GM23338 (cell line): Measurements from ENCODE around the gene FBXO28. TPM values are rescaled to one million over a fixed set of nuclear protein-coding genes. Genes with fewer than 3 reads are reported as not detected.
A peak's percentile ranks its signal among the peaks of the same experiment; 100 is the strongest.

ENCODE experiments used
- ATAC-seq: fragments of 200-7000 bp; cut with Tn5 transposase; 3 replicates; pipeline ENCODE4 v1.9.1; 2020
- DNase-seq: peaks from one replicate; pipeline ENCODE4 v3.0.0-alpha.2; 2015; ENCODE audit warnings: low spot score
- H2AFZ ChIP-seq: fragments of 200-600 bp; sonication (generic); 2 replicates; pipeline ENCODE4 v1.8.0; 2016; ENCODE audit warnings: antibody characterized with exemption, mild to moderate bottlenecking, moderate library complexity
- H3F3A ChIP-seq: fragments of 200-600 bp; sonication (generic); replicated peaks from 2 replicates; pipeline ENCODE4 v1.8.0; 2017; ENCODE audit warnings: antibody characterized with exemption, mixed run types, low read depth
- H3K27ac ChIP-seq: fragments of 200-600 bp; sonication (generic); 2 replicates; pipeline ENCODE4 v1.6.1; 2016; ENCODE audit warnings: low read depth
- H3K27me3 ChIP-seq: fragments of 200-600 bp; sonication (generic); 2 replicates; pipeline ENCODE4 v1.8.0; 2016; ENCODE audit warnings: mild to moderate bottlenecking, mixed run types, moderate library complexity; ENCODE audit not compliant: insufficient read depth
- H3K36me3 ChIP-seq: fragments of 200-600 bp; sonication (generic); 2 replicates; pipeline ENCODE4 v1.8.0; 2016; ENCODE audit warnings: mild to moderate bottlenecking; ENCODE audit not compliant: insufficient read depth
- H3K4me1 ChIP-seq: fragments of 200-600 bp; sonication (generic); 2 replicates; pipeline ENCODE4 v1.8.0; 2016; ENCODE audit warnings: mild to moderate bottlenecking, moderate library complexity; ENCODE audit not compliant: insufficient read depth
- H3K4me2 ChIP-seq: fragments of 200-600 bp; sonication (generic); 2 replicates; pipeline ENCODE4 v1.7.1; 2017; ENCODE audit warnings: mixed run types
- H3K4me3 ChIP-seq: fragments of 200-600 bp; sonication (generic); 2 replicates; pipeline ENCODE4 v1.6.1; 2016; ENCODE audit warnings: mixed run types
- H3K79me2 ChIP-seq: fragments of 200-600 bp; sonication (generic); replicated peaks from 2 replicates; pipeline ENCODE4 v1.8.0; 2017; ENCODE audit warnings: mild to moderate bottlenecking; ENCODE audit not compliant: insufficient read depth
- H3K9me2 ChIP-seq: fragments of 200-600 bp; sonication (generic); 2 replicates; pipeline ENCODE4 v1.8.0; 2017; ENCODE audit not compliant: insufficient read depth
- H4K20me1 ChIP-seq: fragments of 200-600 bp; sonication (generic); replicated peaks from 2 replicates; pipeline ENCODE4 v1.8.0; 2017; ENCODE audit warnings: mild to moderate bottlenecking; ENCODE audit not compliant: insufficient read depth
- H3K27ac Mint-ChIP-seq: 2 replicates; pipeline ENCODE4 v1.8.0; 2020; ENCODE audit warnings: inconsistent platforms, mild to moderate bottlenecking, moderate library complexity, mixed read lengths
- H3K27me3 Mint-ChIP-seq: 3 replicates; pipeline ENCODE4 v1.8.0; 2022; ENCODE audit warnings: low read depth, mild to moderate bottlenecking, moderate library complexity, mixed read lengths, inconsistent platforms; ENCODE audit not compliant: insufficient read depth, poor library complexity
- H3K36me3 Mint-ChIP-seq: 3 replicates; pipeline ENCODE4 v1.8.0; 2021; ENCODE audit warnings: low read depth, mild to moderate bottlenecking, inconsistent platforms, moderate library complexity, mixed read lengths
- H3K4me1 Mint-ChIP-seq: 3 replicates; pipeline ENCODE4 v1.8.0; 2020; ENCODE audit warnings: mild to moderate bottlenecking, inconsistent platforms, mixed read lengths
- H3K4me3 Mint-ChIP-seq: 3 replicates; pipeline ENCODE4 v1.8.0; 2021; ENCODE audit warnings: moderate library complexity, mild to moderate bottlenecking, inconsistent platforms, mixed read lengths
- H3K9me3 Mint-ChIP-seq: 3 replicates; pipeline ENCODE4 v1.8.0; 2020; ENCODE audit warnings: moderate library complexity, mild to moderate bottlenecking, inconsistent platforms, mixed read lengths
- CREB1 ChIP-seq: fragments of 250-450 bp; sonication (Bioruptor Pico); IDR thresholded peaks from 2 replicates; pipeline ENCODE4 v1.5.0; 2020; ENCODE audit warnings: low read depth, mild to moderate bottlenecking, moderate library complexity
- EZH2 ChIP-seq: fragments of 200-600 bp; sonication (generic); IDR thresholded peaks from one replicate; pipeline ENCODE4 v1.8.0; 2017; ENCODE audit warnings: antibody characterized with exemption, mild to moderate bottlenecking, low read depth; ENCODE audit not compliant: unreplicated experiment
- EZH2phosphoT487 ChIP-seq: fragments of 200-600 bp; sonication (generic); IDR thresholded peaks from one replicate; pipeline ENCODE4 v1.8.1; 2018; ENCODE audit warnings: antibody characterized with exemption; ENCODE audit not compliant: unreplicated experiment
- JUNB ChIP-seq: IDR thresholded peaks from one replicate; pipeline ENCODE4 v1.6.1; 2016; ENCODE audit warnings: antibody characterized with exemption; ENCODE audit not compliant: unreplicated experiment
- NANOG ChIP-seq: IDR thresholded peaks from 2 replicates; pipeline ENCODE4 v1.6.1; 2016; ENCODE audit warnings: antibody characterized with exemption, borderline replicate concordance
- POLR2AphosphoS5 ChIP-seq: IDR thresholded peaks from 2 replicates; pipeline ENCODE4 v1.6.1; 2016; ENCODE audit warnings: antibody characterized with exemption, low read depth
- ZNF114 ChIP-seq: fragments of 250-450 bp; sonication (Bioruptor Pico); IDR thresholded peaks from 2 replicates; pipeline ENCODE4 v1.5.0; 2020; ENCODE audit warnings: mild to moderate bottlenecking, moderate library complexity
- polyA plus RNA-seq: library from polyadenylated mRNA; unstranded; fragments of >200 nt; fragmentation: Nextera tagmentation; extraction: Ambion mirVana; gene quantifications from 2 replicates; pipeline ENCODE4 v1.2.1, GENCODE V29; 2016
- total RNA-seq: library from RNA; depleted of rRNA; stranded (reverse); fragments of >200 nt; shearing (Covaris generic); gene quantifications from 2 replicates; pipeline ENCODE4 v1.2.3, GENCODE V29; 2014
- TF ChIP-seq, protein P1 (sequence below): IDR thresholded peaks from one replicate; pipeline ENCODE4 v1.6.1; 2018; ENCODE audit warnings: antibody characterized with exemption; ENCODE audit not compliant: unreplicated experiment
- TF ChIP-seq, protein P2 (sequence below), 2 experiments: fragments of 200-600 bp in 1 of 2; sonication (generic) in 1 of 2; conservative IDR thresholded peaks; 2 replicates each; pipeline versions ENCODE4 v1.5.1 to v1.6.1; 2016 to 2017; ENCODE audit warnings: antibody characterized with exemption in 2 of 2, low read depth in 2 of 2, mild to moderate bottlenecking in 2 of 2, moderate library complexity in 1 of 2
- TF ChIP-seq, protein P3 (sequence below): fragments of 250-450 bp; sonication (Bioruptor Pico); IDR thresholded peaks from 2 replicates; pipeline ENCODE4 v1.5.0; 2020; ENCODE audit warnings: mild to moderate bottlenecking, moderate library complexity

The FBXO28 gene
- total and polyA plus RNA-seq, 2 experiments from 2014 or later: 16.9 to 45.2 TPM

GRCh38 chr1:224170343-224170742 lies 56.4 kb downstream of the FBXO28 start:
- H3K4me2 ChIP-seq: no peak overlapping the region
- Mint-ChIP-seq H3K27me3 (peaks cover 10% of the 10 kb centered on the region), H3K9me3 (peaks cover 7% of the 10 kb centered on the region), H3K4me1 (peaks cover 19% of the 10 kb centered on the region; the same call in 2 of the 3 replicates), H3K4me3 (no peak overlapping the region), H3K27ac (no peak overlapping the region), H3K36me3 (peaks cover 8% of the 10 kb centered on the region)
- DNase-seq (no peak), ATAC-seq (no peak)
- H3K79me2 ChIP-seq: no peaks in the 10 kb centered on the region
- no peaks in the 10 kb centered on the region for H3K9me2 ChIP-seq
- H3K27me3 ChIP-seq: no peaks in the 10 kb centered on the region
- H3F3A ChIP-seq: no peaks in the 10 kb centered on the region
- H3K4me1 ChIP-seq: peaks cover 24% of the 10 kb centered on the region
- H3K27ac ChIP-seq: no peak overlapping the region
- H4K20me1 ChIP-seq: no peaks in the 10 kb centered on the region
- H3K4me3 ChIP-seq: no peak overlapping the region
- no peaks in the 10 kb centered on the region for H3K36me3 ChIP-seq
- peak overlapping the region; percentile 86; the same call in 1 of the 2 replicates for H2AFZ ChIP-seq
- no peak for TF ChIP-seq EZH2phosphoT487
- no peak for TF ChIP-seq JUNB
- no peak for TF ChIP-seq POLR2AphosphoS5
- TF ChIP-seq, protein P1, sequence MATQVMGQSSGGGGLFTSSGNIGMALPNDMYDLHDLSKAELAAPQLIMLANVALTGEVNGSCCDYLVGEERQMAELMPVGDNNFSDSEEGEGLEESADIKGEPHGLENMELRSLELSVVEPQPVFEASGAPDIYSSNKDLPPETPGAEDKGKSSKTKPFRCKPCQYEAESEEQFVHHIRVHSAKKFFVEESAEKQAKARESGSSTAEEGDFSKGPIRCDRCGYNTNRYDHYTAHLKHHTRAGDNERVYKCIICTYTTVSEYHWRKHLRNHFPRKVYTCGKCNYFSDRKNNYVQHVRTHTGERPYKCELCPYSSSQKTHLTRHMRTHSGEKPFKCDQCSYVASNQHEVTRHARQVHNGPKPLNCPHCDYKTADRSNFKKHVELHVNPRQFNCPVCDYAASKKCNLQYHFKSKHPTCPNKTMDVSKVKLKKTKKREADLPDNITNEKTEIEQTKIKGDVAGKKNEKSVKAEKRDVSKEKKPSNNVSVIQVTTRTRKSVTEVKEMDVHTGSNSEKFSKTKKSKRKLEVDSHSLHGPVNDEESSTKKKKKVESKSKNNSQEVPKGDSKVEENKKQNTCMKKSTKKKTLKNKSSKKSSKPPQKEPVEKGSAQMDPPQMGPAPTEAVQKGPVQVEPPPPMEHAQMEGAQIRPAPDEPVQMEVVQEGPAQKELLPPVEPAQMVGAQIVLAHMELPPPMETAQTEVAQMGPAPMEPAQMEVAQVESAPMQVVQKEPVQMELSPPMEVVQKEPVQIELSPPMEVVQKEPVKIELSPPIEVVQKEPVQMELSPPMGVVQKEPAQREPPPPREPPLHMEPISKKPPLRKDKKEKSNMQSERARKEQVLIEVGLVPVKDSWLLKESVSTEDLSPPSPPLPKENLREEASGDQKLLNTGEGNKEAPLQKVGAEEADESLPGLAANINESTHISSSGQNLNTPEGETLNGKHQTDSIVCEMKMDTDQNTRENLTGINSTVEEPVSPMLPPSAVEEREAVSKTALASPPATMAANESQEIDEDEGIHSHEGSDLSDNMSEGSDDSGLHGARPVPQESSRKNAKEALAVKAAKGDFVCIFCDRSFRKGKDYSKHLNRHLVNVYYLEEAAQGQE: no peak
- TF ChIP-seq, protein P2, sequence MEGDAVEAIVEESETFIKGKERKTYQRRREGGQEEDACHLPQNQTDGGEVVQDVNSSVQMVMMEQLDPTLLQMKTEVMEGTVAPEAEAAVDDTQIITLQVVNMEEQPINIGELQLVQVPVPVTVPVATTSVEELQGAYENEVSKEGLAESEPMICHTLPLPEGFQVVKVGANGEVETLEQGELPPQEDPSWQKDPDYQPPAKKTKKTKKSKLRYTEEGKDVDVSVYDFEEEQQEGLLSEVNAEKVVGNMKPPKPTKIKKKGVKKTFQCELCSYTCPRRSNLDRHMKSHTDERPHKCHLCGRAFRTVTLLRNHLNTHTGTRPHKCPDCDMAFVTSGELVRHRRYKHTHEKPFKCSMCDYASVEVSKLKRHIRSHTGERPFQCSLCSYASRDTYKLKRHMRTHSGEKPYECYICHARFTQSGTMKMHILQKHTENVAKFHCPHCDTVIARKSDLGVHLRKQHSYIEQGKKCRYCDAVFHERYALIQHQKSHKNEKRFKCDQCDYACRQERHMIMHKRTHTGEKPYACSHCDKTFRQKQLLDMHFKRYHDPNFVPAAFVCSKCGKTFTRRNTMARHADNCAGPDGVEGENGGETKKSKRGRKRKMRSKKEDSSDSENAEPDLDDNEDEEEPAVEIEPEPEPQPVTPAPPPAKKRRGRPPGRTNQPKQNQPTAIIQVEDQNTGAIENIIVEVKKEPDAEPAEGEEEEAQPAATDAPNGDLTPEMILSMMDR (conservative IDR thresholded peaks at IDR 0.05; ENCODE audit: low read depth in 2 of 2): no peak
- TF ChIP-seq NANOG: no peak
- TF ChIP-seq CREB1 (CRISPR knock-in tag): no peak
- TF ChIP-seq, protein P3, sequence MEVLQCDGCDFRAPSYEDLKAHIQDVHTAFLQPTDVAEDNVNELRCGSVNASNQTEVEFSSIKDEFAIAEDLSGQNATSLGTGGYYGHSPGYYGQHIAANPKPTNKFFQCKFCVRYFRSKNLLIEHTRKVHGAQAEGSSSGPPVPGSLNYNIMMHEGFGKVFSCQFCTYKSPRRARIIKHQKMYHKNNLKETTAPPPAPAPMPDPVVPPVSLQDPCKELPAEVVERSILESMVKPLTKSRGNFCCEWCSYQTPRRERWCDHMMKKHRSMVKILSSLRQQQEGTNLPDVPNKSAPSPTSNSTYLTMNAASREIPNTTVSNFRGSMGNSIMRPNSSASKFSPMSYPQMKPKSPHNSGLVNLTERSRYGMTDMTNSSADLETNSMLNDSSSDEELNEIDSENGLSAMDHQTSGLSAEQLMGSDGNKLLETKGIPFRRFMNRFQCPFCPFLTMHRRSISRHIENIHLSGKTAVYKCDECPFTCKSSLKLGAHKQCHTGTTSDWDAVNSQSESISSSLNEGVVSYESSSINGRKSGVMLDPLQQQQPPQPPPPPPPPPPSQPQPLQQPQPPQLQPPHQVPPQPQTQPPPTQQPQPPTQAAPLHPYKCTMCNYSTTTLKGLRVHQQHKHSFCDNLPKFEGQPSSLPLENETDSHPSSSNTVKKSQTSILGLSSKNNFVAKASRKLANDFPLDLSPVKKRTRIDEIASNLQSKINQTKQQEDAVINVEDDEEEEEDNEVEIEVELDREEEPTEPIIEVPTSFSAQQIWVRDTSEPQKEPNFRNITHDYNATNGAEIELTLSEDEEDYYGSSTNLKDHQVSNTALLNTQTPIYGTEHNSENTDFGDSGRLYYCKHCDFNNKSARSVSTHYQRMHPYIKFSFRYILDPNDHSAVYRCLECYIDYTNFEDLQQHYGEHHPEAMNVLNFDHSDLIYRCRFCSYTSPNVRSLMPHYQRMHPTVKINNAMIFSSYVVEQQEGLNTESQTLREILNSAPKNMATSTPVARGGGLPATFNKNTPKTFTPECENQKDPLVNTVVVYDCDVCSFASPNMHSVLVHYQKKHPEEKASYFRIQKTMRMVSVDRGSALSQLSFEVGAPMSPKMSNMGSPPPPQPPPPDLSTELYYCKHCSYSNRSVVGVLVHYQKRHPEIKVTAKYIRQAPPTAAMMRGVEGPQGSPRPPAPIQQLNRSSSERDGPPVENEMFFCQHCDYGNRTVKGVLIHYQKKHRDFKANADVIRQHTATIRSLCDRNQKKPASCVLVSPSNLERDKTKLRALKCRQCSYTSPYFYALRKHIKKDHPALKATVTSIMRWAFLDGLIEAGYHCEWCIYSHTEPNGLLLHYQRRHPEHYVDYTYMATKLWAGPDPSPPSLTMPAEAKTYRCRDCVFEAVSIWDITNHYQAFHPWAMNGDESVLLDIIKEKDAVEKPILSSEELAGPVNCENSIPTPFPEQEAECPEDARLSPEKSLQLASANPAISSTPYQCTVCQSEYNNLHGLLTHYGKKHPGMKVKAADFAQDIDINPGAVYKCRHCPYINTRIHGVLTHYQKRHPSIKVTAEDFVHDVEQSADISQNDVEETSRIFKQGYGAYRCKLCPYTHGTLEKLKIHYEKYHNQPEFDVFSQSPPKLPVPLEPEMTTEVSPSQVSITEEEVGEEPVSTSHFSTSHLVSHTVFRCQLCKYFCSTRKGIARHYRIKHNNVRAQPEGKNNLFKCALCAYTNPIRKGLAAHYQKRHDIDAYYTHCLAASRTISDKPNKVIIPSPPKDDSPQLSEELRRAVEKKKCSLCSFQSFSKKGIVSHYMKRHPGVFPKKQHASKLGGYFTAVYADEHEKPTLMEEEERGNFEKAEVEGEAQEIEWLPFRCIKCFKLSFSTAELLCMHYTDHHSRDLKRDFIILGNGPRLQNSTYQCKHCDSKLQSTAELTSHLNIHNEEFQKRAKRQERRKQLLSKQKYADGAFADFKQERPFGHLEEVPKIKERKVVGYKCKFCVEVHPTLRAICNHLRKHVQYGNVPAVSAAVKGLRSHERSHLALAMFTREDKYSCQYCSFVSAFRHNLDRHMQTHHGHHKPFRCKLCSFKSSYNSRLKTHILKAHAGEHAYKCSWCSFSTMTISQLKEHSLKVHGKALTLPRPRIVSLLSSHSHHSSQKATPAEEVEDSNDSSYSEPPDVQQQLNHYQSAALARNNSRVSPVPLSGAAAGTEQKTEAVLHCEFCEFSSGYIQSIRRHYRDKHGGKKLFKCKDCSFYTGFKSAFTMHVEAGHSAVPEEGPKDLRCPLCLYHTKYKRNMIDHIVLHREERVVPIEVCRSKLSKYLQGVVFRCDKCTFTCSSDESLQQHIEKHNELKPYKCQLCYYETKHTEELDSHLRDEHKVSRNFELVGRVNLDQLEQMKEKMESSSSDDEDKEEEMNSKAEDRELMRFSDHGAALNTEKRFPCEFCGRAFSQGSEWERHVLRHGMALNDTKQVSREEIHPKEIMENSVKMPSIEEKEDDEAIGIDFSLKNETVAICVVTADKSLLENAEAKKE: no peak
- no peak for TF ChIP-seq ZNF114 (CRISPR knock-in tag)
- no peak for TF ChIP-seq EZH2
